Astrocyte of the spinal cord (primary cell): ENCODE measurements around the gene CPN2.

Source experiments
- DNase-seq: peaks from one replicate; pipeline ENCODE4 v3.0.0; 2011; ENCODE audit warnings: low read depth, low spot score
- H3K4me3 ChIP-seq: 2 replicates; pipeline ENCODE4 v1.5.1; 2011; ENCODE audit warnings: low read depth, mild to moderate bottlenecking, low read length, moderate library complexity
- in situ Hi-C: cut with HindIII; loops from 2 replicates; pipeline ENCODE4 v1.10.0; 2017; ENCODE audit warnings: low sequenced_read_pairs
- TF ChIP-seq, protein P1 (sequence below): IDR thresholded peaks from 2 replicates; pipeline ENCODE4 v1.5.1; 2012; ENCODE audit warnings: low read depth, mild to moderate bottlenecking, low read length, inconsistent platforms

CPN2 gene

DNA sequence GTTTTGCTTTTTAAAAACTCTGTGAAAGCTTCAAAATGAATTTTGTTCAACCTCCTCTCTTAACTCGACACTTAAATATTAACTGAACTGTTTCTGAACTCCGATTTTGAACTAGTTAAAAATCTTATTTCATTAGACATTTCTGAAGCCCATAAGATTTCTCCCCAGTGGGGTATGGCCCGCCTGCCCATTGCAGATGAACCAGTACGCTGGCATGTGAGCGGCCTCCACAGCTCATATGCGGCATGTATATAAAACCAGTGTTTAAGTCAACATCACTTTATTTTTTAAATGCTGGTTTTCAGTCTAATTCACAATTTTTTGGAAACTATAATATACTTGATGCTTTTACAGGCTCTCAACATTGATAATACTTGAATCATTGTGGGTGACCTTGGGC lies 50.2 kb downstream of the CPN2 start:
- TF ChIP-seq, protein P1, sequence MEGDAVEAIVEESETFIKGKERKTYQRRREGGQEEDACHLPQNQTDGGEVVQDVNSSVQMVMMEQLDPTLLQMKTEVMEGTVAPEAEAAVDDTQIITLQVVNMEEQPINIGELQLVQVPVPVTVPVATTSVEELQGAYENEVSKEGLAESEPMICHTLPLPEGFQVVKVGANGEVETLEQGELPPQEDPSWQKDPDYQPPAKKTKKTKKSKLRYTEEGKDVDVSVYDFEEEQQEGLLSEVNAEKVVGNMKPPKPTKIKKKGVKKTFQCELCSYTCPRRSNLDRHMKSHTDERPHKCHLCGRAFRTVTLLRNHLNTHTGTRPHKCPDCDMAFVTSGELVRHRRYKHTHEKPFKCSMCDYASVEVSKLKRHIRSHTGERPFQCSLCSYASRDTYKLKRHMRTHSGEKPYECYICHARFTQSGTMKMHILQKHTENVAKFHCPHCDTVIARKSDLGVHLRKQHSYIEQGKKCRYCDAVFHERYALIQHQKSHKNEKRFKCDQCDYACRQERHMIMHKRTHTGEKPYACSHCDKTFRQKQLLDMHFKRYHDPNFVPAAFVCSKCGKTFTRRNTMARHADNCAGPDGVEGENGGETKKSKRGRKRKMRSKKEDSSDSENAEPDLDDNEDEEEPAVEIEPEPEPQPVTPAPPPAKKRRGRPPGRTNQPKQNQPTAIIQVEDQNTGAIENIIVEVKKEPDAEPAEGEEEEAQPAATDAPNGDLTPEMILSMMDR: no peak
- no peak overlapping the region for H3K4me3 ChIP-seq
- no peak for DNase-seq
- in situ Hi-C loops: no loop called here

DNA sequence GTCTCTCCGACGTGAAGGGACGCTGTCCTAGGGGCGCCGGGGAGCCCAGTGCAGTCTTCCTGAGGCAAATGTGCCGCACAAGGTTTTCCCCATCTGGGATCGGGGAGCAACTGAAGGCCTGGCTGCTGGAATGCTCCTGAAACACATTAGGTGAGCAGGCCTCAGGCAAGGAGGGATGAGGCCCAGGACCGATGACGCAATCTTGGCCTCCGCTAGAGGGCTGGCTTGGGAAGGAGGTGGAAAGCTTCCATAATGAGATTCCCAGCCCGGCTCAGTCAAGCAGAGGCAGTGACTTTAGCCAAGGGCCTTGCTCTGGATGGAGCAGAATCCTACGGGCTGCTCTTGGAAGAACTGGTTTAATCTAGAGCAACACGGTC lies 50.8 kb downstream of the CPN2 start:
- no peak overlapping the region for H3K4me3 ChIP-seq
- peak; percentile 58 for DNase-seq
- in situ Hi-C loops: no loop called here
- TF ChIP-seq, protein P1: peak; percentile 23

DNA sequence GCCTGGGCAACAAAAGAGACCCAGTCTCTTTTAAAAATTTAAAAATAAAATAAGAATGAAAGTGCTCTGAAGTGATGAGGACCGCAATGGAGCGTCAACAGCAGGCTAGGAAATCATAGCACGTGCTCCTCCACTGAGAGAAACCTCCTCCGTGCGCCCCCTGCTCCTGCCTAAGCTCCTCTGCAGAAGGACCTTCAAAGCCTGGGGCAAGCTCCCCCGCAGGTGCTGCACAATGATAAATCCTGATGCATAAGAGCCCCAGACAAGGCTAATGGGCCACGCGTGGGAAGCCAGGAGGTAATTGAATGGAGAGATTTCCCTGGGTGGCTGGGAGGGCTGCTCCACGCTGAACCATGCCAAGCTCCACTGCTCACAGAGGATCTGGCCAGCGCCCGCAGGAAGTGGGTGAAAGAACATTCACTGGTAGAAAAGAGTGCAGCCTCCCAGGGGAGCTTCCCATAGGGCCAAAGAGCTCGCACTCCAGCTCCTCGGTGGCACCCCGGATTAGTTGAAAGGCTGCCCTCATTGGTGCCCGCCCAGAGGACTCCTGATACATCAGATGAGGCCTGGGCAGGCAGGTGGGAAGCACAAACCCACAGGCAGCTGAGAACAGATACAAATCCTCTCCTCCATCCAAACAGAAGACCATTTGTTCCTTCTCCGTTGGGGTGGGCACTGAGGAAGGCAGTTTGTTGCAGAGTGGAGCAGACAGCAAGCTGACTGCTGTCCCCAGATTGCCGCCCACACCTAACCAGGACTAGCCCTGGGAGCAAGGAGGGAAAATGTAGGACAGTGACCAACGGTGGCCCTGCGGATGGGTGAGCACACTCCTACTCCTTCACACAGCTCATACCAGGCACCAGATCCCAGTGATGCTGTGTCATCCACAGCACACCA lies 52.5 kb downstream of the CPN2 start:
- no peak overlapping the region for H3K4me3 ChIP-seq
- TF ChIP-seq, protein P1: no peak
- in situ Hi-C loops: no loop called here
- no peak for DNase-seq

DNA sequence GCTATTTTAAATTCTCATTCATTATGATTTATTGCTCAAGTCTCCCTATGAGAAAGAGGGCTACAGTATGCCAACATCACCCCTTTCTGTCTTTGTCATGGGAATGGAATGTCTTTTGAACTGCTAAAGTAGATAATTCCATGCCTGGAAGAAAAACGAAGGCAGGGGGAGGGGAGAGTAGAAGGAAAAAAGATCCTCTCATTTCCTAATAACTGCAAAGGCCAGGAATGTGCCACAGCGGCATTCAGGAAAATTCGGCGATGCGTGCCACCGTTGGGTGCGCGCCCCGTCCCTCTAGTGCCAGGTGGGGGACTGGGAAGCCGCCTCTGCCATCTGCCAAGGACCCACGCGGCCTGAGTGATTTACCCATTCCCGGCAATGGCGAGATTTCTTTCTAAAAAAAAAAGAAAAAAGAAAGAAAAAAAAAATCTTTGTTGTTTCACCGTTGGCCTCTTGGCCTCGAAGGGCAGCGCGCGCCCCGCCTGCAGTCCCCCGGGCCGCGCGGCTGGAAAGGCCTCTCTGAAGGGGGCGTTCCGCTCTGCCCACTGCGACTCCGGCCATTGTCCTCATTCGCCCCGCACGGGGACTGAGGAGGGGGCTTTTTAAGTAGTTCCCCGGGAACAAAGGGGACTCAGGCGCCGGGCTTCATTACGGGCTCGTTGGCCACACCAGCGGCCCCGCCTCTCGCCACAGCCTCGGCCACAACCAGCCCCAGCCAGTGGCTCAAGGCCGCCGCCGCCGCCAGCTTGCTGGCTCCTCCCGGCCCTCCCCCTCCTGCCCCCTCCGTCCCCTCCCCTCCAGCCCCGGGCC lies 54.5 kb downstream of the CPN2 start:
- in situ Hi-C loops: no loop called here
- H3K4me3 ChIP-seq: peak overlapping the region; percentile 29
- DNase-seq: peak; percentile 67
- TF ChIP-seq, protein P1: peak; percentile 2

DNA sequence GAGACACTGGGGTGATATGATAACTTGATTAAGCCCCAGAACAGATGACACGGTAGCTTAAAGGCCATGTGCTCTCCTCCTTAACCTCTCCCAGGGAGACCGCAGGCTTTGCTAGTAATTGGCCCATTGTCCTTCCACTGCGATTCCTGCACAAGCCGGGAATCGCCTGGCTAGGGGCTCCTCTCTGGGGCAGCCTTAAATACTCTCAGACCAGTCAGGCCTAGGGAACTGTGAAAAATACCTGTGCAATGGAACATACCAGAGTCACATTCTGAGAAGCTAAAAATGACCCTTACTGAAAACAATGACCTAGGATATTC lies 56.3 kb downstream of the CPN2 start:
- in situ Hi-C loops: no loop called here
- H3K4me3 ChIP-seq: no peak overlapping the region
- DNase-seq: no peak
- TF ChIP-seq, protein P1: no peak

DNA sequence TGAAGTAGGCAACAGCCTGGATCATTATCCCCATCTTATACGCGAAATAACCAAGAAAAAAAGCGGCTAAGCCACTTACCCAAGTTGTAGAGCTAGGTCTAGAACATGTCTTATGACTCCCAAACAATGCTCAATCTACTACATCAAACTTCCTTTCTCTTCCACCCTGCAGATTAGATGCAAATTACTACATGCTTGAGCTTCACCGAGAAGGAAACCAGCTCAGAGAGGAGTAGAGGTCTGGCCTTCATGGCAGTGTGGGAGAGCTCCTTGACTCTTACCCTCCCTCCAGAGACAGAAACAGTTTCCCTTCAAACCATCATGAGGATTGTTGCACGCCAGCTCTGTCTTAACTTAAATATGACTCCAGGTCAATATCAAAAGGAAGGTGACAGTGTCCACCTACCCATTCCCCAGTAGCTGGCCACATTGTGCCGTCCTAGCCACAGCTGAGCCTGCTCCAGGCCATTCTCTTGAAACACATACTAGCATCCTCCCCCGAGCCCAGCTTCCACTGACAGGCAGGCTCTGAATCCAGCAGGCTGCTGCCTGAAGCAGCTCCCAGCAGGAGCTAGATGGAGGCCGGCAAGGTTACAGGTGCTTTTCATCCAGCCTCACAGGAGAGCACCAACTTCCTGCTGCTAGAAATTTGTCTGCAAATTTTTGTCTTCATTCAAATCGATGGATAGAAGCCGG lies 56.8 kb downstream of the CPN2 start:
- H3K4me3 ChIP-seq: no peak overlapping the region
- no peak for DNase-seq
- in situ Hi-C loops: no loop called here
- TF ChIP-seq, protein P1: no peak
